ENCODE measurements around the gene ERG28.

DNA sequence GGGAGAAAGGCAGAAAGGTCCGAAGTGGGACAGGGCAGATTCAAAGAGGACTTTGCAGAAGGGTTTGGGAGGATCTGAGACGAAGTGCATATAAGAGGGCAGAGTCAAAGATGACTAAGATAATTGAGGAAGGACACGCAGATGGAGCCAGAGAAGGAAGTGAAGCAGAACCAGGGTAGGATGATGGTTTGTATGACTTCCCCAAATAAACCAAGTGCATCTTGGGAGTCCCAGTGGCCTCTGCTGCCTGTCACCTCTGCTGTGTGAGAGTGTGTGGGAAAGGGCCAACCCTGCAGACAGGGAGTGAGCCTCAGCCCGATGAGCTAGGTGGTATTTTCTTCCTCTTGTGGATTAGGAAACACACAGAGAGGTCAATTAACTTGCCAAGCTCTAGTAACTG is 45.5 kb downstream of the ERG28 start:
- TF ChIP-seq NR2C1 (IDR thresholded peaks at IDR 0.05) (no peak), CBFB (IDR thresholded peaks at IDR 0.05; ENCODE audit: low read depth) (no peak), PML (IDR thresholded peaks at IDR 0.05; ENCODE audit: low read length) (no peak), YY1 (IDR thresholded peaks at IDR 0.05; ENCODE audit: low read depth, low read length) (no peak), NRF1 (conservative IDR thresholded peaks at IDR 0.05; ENCODE audit: low read depth, low read length) (no peak)
- TF ChIP-seq, protein P1, sequence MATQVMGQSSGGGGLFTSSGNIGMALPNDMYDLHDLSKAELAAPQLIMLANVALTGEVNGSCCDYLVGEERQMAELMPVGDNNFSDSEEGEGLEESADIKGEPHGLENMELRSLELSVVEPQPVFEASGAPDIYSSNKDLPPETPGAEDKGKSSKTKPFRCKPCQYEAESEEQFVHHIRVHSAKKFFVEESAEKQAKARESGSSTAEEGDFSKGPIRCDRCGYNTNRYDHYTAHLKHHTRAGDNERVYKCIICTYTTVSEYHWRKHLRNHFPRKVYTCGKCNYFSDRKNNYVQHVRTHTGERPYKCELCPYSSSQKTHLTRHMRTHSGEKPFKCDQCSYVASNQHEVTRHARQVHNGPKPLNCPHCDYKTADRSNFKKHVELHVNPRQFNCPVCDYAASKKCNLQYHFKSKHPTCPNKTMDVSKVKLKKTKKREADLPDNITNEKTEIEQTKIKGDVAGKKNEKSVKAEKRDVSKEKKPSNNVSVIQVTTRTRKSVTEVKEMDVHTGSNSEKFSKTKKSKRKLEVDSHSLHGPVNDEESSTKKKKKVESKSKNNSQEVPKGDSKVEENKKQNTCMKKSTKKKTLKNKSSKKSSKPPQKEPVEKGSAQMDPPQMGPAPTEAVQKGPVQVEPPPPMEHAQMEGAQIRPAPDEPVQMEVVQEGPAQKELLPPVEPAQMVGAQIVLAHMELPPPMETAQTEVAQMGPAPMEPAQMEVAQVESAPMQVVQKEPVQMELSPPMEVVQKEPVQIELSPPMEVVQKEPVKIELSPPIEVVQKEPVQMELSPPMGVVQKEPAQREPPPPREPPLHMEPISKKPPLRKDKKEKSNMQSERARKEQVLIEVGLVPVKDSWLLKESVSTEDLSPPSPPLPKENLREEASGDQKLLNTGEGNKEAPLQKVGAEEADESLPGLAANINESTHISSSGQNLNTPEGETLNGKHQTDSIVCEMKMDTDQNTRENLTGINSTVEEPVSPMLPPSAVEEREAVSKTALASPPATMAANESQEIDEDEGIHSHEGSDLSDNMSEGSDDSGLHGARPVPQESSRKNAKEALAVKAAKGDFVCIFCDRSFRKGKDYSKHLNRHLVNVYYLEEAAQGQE (IDR thresholded peaks at IDR 0.05; ENCODE audit: low read depth, low read length): no peak
- TF ChIP-seq, protein P2, sequence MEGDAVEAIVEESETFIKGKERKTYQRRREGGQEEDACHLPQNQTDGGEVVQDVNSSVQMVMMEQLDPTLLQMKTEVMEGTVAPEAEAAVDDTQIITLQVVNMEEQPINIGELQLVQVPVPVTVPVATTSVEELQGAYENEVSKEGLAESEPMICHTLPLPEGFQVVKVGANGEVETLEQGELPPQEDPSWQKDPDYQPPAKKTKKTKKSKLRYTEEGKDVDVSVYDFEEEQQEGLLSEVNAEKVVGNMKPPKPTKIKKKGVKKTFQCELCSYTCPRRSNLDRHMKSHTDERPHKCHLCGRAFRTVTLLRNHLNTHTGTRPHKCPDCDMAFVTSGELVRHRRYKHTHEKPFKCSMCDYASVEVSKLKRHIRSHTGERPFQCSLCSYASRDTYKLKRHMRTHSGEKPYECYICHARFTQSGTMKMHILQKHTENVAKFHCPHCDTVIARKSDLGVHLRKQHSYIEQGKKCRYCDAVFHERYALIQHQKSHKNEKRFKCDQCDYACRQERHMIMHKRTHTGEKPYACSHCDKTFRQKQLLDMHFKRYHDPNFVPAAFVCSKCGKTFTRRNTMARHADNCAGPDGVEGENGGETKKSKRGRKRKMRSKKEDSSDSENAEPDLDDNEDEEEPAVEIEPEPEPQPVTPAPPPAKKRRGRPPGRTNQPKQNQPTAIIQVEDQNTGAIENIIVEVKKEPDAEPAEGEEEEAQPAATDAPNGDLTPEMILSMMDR (IDR thresholded peaks at IDR 0.05 in 2 of 3, conservative IDR thresholded peaks at IDR 0.05 in 1 of 3; ENCODE audit: control insufficient read depth in 2 of 3, extremely low read depth in 1 of 3, insufficient read depth in 1 of 3, low read depth in 3 of 3, low read length in 3 of 3): no peak
- TF ChIP-seq, protein P3, sequence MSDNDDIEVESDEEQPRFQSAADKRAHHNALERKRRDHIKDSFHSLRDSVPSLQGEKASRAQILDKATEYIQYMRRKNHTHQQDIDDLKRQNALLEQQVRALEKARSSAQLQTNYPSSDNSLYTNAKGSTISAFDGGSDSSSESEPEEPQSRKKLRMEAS (IDR thresholded peaks at IDR 0.05; ENCODE audit: low read depth, low read length): no peak
- TF ChIP-seq, protein P4, sequence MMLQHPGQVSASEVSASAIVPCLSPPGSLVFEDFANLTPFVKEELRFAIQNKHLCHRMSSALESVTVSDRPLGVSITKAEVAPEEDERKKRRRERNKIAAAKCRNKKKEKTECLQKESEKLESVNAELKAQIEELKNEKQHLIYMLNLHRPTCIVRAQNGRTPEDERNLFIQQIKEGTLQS (IDR thresholded peaks at IDR 0.05; ENCODE audit: borderline replicate concordance, extremely low read depth, low read depth, low read length): no peak

Measured in GM12878 (cell line).